Measurements from ENCODE around the gene GBE1. TPM values are rescaled to one million over a fixed set of nuclear protein-coding genes. Genes with fewer than 3 reads are reported as not detected.

GBE1 gene
- total RNA-seq, 1 experiment from 2014 or later, result 9.2 TPM

DNA sequence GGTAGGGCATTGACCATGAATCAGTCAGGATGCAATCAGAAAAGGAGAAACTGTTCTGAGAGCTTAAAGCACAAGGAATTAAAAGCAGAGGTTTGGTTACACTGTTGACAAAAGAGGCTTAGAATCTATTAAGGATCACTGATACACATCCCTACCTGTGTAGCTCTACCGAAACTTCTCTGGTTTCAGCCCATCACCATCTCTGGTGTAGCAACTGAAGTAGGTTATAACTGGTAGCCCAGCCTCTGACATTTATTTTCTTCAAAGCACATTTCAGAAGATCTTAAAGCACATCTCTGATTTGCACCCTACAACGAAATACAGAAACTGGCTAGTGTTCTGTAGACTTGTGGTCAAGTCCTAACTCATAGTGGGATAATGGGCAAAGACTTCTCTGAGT is 283.7 kb downstream of the GBE1 start:
- DNase-seq (ENCODE audit: low spot score) (no peak), ATAC-seq (no peak)
- Mint-ChIP-seq H3K27me3 (ENCODE audit: low read depth) (no peaks in the 10 kb centered on the region), H3K4me1 (peaks cover 13% of the 10 kb centered on the region), H3K36me3 (no peaks in the 10 kb centered on the region), H3K9me3 (no peaks in the 10 kb centered on the region), H3K4me3 (no peak overlapping the region), H3K27ac (no peak overlapping the region)
- ChIA-PET CTCF (interaction anchor here (3.5 kb wide), 1 partner anchor 13 kb away, joined by 21 read pairs; no protein-coding TSS in a partner anchor), POLR2A (no interaction called here)
- TF ChIP-seq, protein P1, sequence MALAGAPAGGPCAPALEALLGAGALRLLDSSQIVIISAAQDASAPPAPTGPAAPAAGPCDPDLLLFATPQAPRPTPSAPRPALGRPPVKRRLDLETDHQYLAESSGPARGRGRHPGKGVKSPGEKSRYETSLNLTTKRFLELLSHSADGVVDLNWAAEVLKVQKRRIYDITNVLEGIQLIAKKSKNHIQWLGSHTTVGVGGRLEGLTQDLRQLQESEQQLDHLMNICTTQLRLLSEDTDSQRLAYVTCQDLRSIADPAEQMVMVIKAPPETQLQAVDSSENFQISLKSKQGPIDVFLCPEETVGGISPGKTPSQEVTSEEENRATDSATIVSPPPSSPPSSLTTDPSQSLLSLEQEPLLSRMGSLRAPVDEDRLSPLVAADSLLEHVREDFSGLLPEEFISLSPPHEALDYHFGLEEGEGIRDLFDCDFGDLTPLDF (CRISPR knock-in tag; IDR thresholded peaks at IDR 0.05), result no peak
- TF ChIP-seq ZNF416 (CRISPR knock-in tag; IDR thresholded peaks at IDR 0.05) (no peak), NFYB (CRISPR knock-in tag; conservative IDR thresholded peaks at IDR 0.05; ENCODE audit: low read depth) (no peak), ATF1 (CRISPR knock-in tag; IDR thresholded peaks at IDR 0.05) (no peak), JAZF1 (CRISPR knock-in tag; IDR thresholded peaks at IDR 0.05) (no peak), ESRRA (CRISPR knock-in tag; IDR thresholded peaks at IDR 0.05; ENCODE audit: borderline replicate concordance) (no peak), CREB1 (CRISPR knock-in tag; IDR thresholded peaks at IDR 0.05) (no peak)

DNA sequence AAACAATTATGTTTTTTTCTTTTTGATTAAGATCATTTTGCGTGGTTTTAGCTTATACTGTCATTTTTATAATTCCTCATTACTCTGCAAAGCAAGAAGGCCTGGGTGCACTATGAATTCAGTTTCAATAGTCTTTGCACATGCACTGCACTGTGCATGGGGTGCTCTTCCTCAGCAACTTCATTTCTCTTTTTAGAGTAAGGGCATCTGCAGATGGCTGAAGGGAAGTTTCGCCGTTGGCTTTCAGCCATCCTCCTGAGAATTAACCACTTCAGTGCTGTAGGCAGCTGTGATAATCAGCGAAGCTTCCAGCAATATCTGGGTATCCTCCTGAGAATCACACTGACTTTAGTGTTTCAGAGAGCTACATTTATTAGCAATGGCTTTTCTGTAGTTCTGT is 284.8 kb downstream of the GBE1 start:
- Mint-ChIP-seq H3K36me3 (no peaks in the 10 kb centered on the region), H3K27me3 (ENCODE audit: low read depth) (no peaks in the 10 kb centered on the region), H3K9me3 (no peaks in the 10 kb centered on the region), H3K4me3 (no peak overlapping the region), H3K4me1 (peaks cover 23% of the 10 kb centered on the region), H3K27ac (no peak overlapping the region)
- DNase-seq (ENCODE audit: low spot score), result no peak
- ChIA-PET POLR2A (no interaction called here), CTCF (interaction anchor here (3.5 kb wide), 1 partner anchor 14 kb away, joined by 21 read pairs; no protein-coding TSS in a partner anchor)
- TF ChIP-seq, protein P2, sequence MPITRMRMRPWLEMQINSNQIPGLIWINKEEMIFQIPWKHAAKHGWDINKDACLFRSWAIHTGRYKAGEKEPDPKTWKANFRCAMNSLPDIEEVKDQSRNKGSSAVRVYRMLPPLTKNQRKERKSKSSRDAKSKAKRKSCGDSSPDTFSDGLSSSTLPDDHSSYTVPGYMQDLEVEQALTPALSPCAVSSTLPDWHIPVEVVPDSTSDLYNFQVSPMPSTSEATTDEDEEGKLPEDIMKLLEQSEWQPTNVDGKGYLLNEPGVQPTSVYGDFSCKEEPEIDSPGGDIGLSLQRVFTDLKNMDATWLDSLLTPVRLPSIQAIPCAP (CRISPR knock-in tag; IDR thresholded peaks at IDR 0.05), result no peak
- TF ChIP-seq, protein P3, sequence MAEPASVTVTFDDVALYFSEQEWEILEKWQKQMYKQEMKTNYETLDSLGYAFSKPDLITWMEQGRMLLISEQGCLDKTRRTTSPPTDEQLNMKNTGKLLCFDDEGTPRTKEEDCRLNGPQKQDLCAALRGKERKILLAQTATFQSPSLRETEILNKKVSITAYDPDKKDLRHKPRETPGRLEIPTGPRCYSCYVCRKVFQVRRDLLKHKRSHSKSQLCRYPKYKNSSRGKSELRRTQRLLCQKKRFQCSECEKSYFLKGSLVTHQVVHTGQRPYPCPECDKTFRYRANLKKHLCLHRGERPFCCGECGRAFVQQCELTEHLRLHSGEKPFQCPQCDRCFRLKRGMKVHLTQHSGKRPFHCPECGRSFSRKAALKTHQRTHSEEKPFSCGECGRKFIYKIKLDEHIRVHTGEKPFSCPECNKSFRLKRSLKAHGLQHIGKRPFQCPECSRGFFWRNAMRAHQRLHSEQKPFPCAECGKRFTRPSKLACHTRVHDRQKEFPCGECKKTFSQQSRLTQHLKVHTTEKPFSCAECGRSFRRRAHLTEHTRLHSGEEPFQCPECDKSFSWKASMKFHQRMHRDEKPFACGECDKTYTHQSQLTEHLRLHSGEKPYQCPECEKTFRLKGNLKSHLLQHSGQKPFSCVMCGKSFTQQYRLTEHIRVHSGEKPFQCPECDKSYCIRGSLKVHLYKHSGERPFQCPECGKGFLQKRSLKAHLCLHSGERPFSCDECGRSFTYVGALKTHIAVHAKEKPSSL (CRISPR knock-in tag; conservative IDR thresholded peaks at IDR 0.05), result no peak
- TF ChIP-seq ZNF138 (CRISPR knock-in tag; conservative IDR thresholded peaks at IDR 0.05) (no peak), SMAD3 (CRISPR knock-in tag; IDR thresholded peaks at IDR 0.05; ENCODE audit: borderline replicate concordance) (no peak), TP53 (CRISPR knock-in tag; IDR thresholded peaks at IDR 0.05) (no peak), ESRRA (CRISPR knock-in tag; IDR thresholded peaks at IDR 0.05; ENCODE audit: borderline replicate concordance) (no peak), ZNF423 (CRISPR knock-in tag; IDR thresholded peaks at IDR 0.05) (no peak), ZNF121 (CRISPR knock-in tag; IDR thresholded peaks at IDR 0.05) (no peak)
- TF ChIP-seq, protein P4, sequence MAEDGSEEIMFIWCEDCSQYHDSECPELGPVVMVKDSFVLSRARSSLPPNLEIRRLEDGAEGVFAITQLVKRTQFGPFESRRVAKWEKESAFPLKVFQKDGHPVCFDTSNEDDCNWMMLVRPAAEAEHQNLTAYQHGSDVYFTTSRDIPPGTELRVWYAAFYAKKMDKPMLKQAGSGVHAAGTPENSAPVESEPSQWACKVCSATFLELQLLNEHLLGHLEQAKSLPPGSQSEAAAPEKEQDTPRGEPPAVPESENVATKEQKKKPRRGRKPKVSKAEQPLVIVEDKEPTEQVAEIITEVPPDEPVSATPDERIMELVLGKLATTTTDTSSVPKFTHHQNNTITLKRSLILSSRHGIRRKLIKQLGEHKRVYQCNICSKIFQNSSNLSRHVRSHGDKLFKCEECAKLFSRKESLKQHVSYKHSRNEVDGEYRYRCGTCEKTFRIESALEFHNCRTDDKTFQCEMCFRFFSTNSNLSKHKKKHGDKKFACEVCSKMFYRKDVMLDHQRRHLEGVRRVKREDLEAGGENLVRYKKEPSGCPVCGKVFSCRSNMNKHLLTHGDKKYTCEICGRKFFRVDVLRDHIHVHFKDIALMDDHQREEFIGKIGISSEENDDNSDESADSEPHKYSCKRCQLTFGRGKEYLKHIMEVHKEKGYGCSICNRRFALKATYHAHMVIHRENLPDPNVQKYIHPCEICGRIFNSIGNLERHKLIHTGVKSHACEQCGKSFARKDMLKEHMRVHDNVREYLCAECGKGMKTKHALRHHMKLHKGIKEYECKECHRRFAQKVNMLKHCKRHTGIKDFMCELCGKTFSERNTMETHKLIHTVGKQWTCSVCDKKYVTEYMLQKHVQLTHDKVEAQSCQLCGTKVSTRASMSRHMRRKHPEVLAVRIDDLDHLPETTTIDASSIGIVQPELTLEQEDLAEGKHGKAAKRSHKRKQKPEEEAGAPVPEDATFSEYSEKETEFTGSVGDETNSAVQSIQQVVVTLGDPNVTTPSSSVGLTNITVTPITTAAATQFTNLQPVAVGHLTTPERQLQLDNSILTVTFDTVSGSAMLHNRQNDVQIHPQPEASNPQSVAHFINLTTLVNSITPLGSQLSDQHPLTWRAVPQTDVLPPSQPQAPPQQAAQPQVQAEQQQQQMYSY (CRISPR knock-in tag; IDR thresholded peaks at IDR 0.05), result no peak
- TF ChIP-seq, protein P5, sequence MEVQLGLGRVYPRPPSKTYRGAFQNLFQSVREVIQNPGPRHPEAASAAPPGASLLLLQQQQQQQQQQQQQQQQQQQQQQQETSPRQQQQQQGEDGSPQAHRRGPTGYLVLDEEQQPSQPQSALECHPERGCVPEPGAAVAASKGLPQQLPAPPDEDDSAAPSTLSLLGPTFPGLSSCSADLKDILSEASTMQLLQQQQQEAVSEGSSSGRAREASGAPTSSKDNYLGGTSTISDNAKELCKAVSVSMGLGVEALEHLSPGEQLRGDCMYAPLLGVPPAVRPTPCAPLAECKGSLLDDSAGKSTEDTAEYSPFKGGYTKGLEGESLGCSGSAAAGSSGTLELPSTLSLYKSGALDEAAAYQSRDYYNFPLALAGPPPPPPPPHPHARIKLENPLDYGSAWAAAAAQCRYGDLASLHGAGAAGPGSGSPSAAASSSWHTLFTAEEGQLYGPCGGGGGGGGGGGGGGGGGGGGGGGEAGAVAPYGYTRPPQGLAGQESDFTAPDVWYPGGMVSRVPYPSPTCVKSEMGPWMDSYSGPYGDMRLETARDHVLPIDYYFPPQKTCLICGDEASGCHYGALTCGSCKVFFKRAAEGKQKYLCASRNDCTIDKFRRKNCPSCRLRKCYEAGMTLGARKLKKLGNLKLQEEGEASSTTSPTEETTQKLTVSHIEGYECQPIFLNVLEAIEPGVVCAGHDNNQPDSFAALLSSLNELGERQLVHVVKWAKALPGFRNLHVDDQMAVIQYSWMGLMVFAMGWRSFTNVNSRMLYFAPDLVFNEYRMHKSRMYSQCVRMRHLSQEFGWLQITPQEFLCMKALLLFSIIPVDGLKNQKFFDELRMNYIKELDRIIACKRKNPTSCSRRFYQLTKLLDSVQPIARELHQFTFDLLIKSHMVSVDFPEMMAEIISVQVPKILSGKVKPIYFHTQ (CRISPR knock-in tag; IDR thresholded peaks at IDR 0.05), result no peak
- TF ChIP-seq, protein P6, sequence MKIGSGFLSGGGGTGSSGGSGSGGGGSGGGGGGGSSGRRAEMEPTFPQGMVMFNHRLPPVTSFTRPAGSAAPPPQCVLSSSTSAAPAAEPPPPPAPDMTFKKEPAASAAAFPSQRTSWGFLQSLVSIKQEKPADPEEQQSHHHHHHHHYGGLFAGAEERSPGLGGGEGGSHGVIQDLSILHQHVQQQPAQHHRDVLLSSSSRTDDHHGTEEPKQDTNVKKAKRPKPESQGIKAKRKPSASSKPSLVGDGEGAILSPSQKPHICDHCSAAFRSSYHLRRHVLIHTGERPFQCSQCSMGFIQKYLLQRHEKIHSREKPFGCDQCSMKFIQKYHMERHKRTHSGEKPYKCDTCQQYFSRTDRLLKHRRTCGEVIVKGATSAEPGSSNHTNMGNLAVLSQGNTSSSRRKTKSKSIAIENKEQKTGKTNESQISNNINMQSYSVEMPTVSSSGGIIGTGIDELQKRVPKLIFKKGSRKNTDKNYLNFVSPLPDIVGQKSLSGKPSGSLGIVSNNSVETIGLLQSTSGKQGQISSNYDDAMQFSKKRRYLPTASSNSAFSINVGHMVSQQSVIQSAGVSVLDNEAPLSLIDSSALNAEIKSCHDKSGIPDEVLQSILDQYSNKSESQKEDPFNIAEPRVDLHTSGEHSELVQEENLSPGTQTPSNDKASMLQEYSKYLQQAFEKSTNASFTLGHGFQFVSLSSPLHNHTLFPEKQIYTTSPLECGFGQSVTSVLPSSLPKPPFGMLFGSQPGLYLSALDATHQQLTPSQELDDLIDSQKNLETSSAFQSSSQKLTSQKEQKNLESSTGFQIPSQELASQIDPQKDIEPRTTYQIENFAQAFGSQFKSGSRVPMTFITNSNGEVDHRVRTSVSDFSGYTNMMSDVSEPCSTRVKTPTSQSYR (CRISPR knock-in tag; IDR thresholded peaks at IDR 0.05), result no peak
- TF ChIP-seq, protein P7, sequence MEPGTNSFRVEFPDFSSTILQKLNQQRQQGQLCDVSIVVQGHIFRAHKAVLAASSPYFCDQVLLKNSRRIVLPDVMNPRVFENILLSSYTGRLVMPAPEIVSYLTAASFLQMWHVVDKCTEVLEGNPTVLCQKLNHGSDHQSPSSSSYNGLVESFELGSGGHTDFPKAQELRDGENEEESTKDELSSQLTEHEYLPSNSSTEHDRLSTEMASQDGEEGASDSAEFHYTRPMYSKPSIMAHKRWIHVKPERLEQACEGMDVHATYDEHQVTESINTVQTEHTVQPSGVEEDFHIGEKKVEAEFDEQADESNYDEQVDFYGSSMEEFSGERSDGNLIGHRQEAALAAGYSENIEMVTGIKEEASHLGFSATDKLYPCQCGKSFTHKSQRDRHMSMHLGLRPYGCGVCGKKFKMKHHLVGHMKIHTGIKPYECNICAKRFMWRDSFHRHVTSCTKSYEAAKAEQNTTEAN (CRISPR knock-in tag; IDR thresholded peaks at IDR 0.05), result no peak
- no peak for ATAC-seq
